H1 (cell line): ENCODE data around the gene GALNT12. TPM values are rescaled to one million over a fixed set of nuclear protein-coding genes. Genes with fewer than 3 reads are reported as not detected.

Experiments
- CTCF ChIA-PET: fragments of 300-600 bp; sonication (Branson Sonifier 250); formaldehyde crosslinking; loops from one replicate; lab custom pipeline; 2021; ENCODE audit not compliant: partially characterized antibody; lab: Charles Lee
- POLR2A ChIA-PET: fragments of 300-600 bp; sonication (Branson Sonifier 250); formaldehyde crosslinking; loops from one replicate; lab custom pipeline; 2021; ENCODE audit warnings: inconsistent platforms; ENCODE audit not compliant: partially characterized antibody; lab: Charles Lee
- DNase-seq, 2 experiments: peaks; one replicate each; pipeline versions ENCODE4 v3.0.0 to v3.0.0-alpha.2; 2010 to 2022; ENCODE audit warnings: low spot score in 2 of 2, low read depth in 1 of 2, mixed read lengths in 1 of 2
- FAIRE-seq: peaks from 2 replicates; lab custom pipeline; 2011; peaks lifted over from hg19 to GRCh38; lab: Jason Lieb, UNC
- H2AFZ ChIP-seq: 2 replicates; pipeline ENCODE4 v1.8.1; 2012; ENCODE audit warnings: low read length, inconsistent platforms
- H2AK5ac ChIP-seq: 2 replicates; pipeline ENCODE4 v1.6.1; 2013; ENCODE audit warnings: low read depth, low read length
- H2BK120ac ChIP-seq: replicated peaks from 2 replicates; pipeline ENCODE3; 2013; ENCODE audit warnings: low read depth, low read length, inconsistent platforms
- H2BK12ac ChIP-seq: 2 replicates; pipeline ENCODE4 v1.6.1; 2013; ENCODE audit warnings: low read depth, low read length
- H2BK15ac ChIP-seq: 2 replicates; pipeline ENCODE4 v1.6.1; 2013; ENCODE audit warnings: low read length
- H2BK20ac ChIP-seq: 2 replicates; pipeline ENCODE4 v1.6.1; 2013; ENCODE audit warnings: low read length
- H2BK5ac ChIP-seq: 2 replicates; pipeline ENCODE4 v1.6.1; 2013; ENCODE audit warnings: low read depth, low read length
- H3K14ac ChIP-seq: 2 replicates; pipeline ENCODE4 v1.6.1; 2013; ENCODE audit warnings: inconsistent platforms; ENCODE audit not compliant: insufficient read length
- H3K18ac ChIP-seq: 2 replicates; pipeline ENCODE4 v1.6.1; 2013; ENCODE audit warnings: low read length; ENCODE audit errors: extremely low read depth
- H3K23ac ChIP-seq: 2 replicates; pipeline ENCODE4 v1.6.1; 2013; ENCODE audit warnings: inconsistent platforms; ENCODE audit not compliant: insufficient read length
- H3K23me2 ChIP-seq: 2 replicates; pipeline ENCODE4 v1.6.1; 2013; ENCODE audit warnings: low read depth, low read length
- H3K27ac ChIP-seq: 2 replicates; pipeline ENCODE4 v1.6.1; 2011; ENCODE audit warnings: low read depth, low read length, inconsistent platforms
- H3K27me3 ChIP-seq, 4 experiments: replicated peaks in 1 of 4; 1 replicate in 1 of 4; 2 replicates in 3 of 4; pipeline versions ENCODE4 v1.6.1 to v1.8.1; 2011 to 2013; ENCODE audit warnings: low read length in 3 of 4, mild to moderate bottlenecking in 3 of 4, inconsistent platforms in 2 of 4, mixed read lengths in 2 of 4, moderate library complexity in 1 of 4; ENCODE audit not compliant: control insufficient read depth in 3 of 4, insufficient read depth in 3 of 4; ENCODE audit errors: extremely low read depth in 1 of 4
- H3K36me3 ChIP-seq, 4 experiments: 2 replicates each; pipeline versions ENCODE4 v1.6.1 to v1.8.1; 2011 to 2013; ENCODE audit warnings: mild to moderate bottlenecking in 4 of 4, low read length in 3 of 4, moderate library complexity in 2 of 4, control low read depth in 1 of 4, inconsistent platforms in 1 of 4; ENCODE audit not compliant: insufficient read depth in 4 of 4, control insufficient read depth in 2 of 4
- H3K4ac ChIP-seq: replicated peaks from 2 replicates; pipeline ENCODE3; 2013; ENCODE audit warnings: low read length, low read depth, mixed read lengths, inconsistent platforms; ENCODE audit not compliant: insufficient read length
- H3K4me1 ChIP-seq, 4 experiments: replicated peaks in 1 of 4; 1 replicate in 1 of 4; 2 replicates in 3 of 4; pipeline versions ENCODE4 v1.6.1 to v1.8.1; 2011 to 2013; ENCODE audit warnings: low read length in 3 of 4, inconsistent platforms in 2 of 4, mixed read lengths in 1 of 4; ENCODE audit not compliant: insufficient read depth in 4 of 4, control insufficient read depth in 3 of 4
- H3K4me2 ChIP-seq, 2 experiments: 2 replicates each; pipeline versions ENCODE4 v1.6.1 to v1.8.1; 2011 to 2013; ENCODE audit warnings: low read depth in 2 of 2, low read length in 2 of 2, control low read depth in 1 of 2, inconsistent platforms in 1 of 2, mild to moderate bottlenecking in 1 of 2; ENCODE audit not compliant: insufficient read depth in 1 of 2
- H3K4me3 ChIP-seq, 4 experiments: fragments of 200-600, 300-600 bp in 1 of 4; sonication (generic), shearing (Covaris generic), sonication (Bioruptor Twin) in 1 of 4; 2 replicates each; pipeline versions ENCODE4 v1.5.1 to v1.8.1; 2011 to 2016; ENCODE audit warnings: low read length in 4 of 4, low read depth in 3 of 4, control low read depth in 2 of 4, inconsistent platforms in 2 of 4, mild to moderate bottlenecking in 2 of 4, mixed read lengths in 1 of 4, moderate library complexity in 1 of 4; ENCODE audit not compliant: insufficient read depth in 2 of 4; ENCODE audit errors: extremely low read depth in 1 of 4
- H3K56ac ChIP-seq: replicated peaks from 2 replicates; pipeline ENCODE3; 2013; ENCODE audit warnings: low read depth, mild to moderate bottlenecking, mixed read lengths, low read length, inconsistent platforms; ENCODE audit not compliant: insufficient read length
- H3K79me1 ChIP-seq: 2 replicates; pipeline ENCODE4 v1.6.1; 2013; ENCODE audit warnings: low read depth, low read length, control low read depth
- H3K79me2 ChIP-seq, 2 experiments: 2 replicates each; pipeline versions ENCODE4 v1.6.1 to v1.8.1; 2012 to 2013; ENCODE audit warnings: low read length in 2 of 2, mild to moderate bottlenecking in 2 of 2, inconsistent platforms in 1 of 2; ENCODE audit not compliant: insufficient read depth in 2 of 2, control insufficient read depth in 1 of 2
- H3K9ac ChIP-seq, 4 experiments: replicated peaks in 1 of 4; 1 replicate in 1 of 4; 2 replicates in 3 of 4; pipeline versions ENCODE4 v1.6.1 to v1.8.1; 2011 to 2013; ENCODE audit warnings: low read depth in 3 of 4, low read length in 3 of 4, control low read depth in 2 of 4, mild to moderate bottlenecking in 2 of 4, moderate library complexity in 2 of 4, inconsistent platforms in 1 of 4; ENCODE audit errors: extremely low read depth in 1 of 4
- H3K9me3 ChIP-seq, 2 experiments: 2 replicates each; pipeline versions ENCODE4 v1.6.1 to v1.8.1; 2012 to 2013; ENCODE audit warnings: mild to moderate bottlenecking in 2 of 2, moderate library complexity in 2 of 2, control low read depth in 1 of 2, inconsistent platforms in 1 of 2, low read depth in 1 of 2, low read length in 1 of 2, mixed read lengths in 1 of 2; ENCODE audit not compliant: insufficient read depth in 2 of 2
- H4K20me1 ChIP-seq, 2 experiments: replicated peaks in 1 of 2; 2 replicates each; pipeline versions ENCODE3 to v1.8.1; 2011 to 2013; ENCODE audit warnings: inconsistent platforms in 2 of 2, low read length in 2 of 2, mild to moderate bottlenecking in 1 of 2; ENCODE audit not compliant: insufficient read depth in 2 of 2, control insufficient read depth in 1 of 2
- H4K5ac ChIP-seq: 2 replicates; pipeline ENCODE4 v1.6.1; 2013; ENCODE audit warnings: low read length, low read depth, mixed read lengths, inconsistent platforms; ENCODE audit not compliant: insufficient read length
- H4K8ac ChIP-seq: 2 replicates; pipeline ENCODE4 v1.8.0; 2013; ENCODE audit warnings: mild to moderate bottlenecking, moderate library complexity, low read length, inconsistent platforms; ENCODE audit not compliant: insufficient read depth; ENCODE audit errors: extremely low read depth
- H4K91ac ChIP-seq: replicated peaks from 2 replicates; pipeline ENCODE3; 2013; ENCODE audit warnings: low read length, mixed read lengths, inconsistent platforms; ENCODE audit not compliant: insufficient read length
- HDAC2 ChIP-seq, 2 experiments: fragments of 300-600 bp in 1 of 2; sonication (generic) in 1 of 2; IDR thresholded peaks; 2 replicates each; pipeline ENCODE4 v1.6.1; 2011 to 2012; ENCODE audit warnings: low read depth in 2 of 2, low read length in 2 of 2, mild to moderate bottlenecking in 2 of 2, moderate library complexity in 2 of 2, borderline replicate concordance in 1 of 2, inconsistent platforms in 1 of 2
- RFX5 ChIP-seq: IDR thresholded peaks from 2 replicates; pipeline ENCODE4 v1.6.1; 2011; ENCODE audit warnings: low read depth, low read length, improper control_type of control experiment, borderline replicate concordance
- WGBS, 2 experiments: shearing (Covaris generic) in 1 of 2; methylation state at CpG; one replicate each; pipeline versions ENCODE4 v1.1.6 to v1.1.7; 2013 to 2015; ENCODE audit warnings: low lambda C conversion rate in 2 of 2, mixed read lengths in 2 of 2, inconsistent platforms in 1 of 2, low coverage in 1 of 2, missing lambda C conversion rate in 1 of 2; ENCODE audit not compliant: insufficient replicate concordance in 2 of 2, insufficient coverage in 1 of 2, insufficient read length in 1 of 2; ENCODE audit errors: extremely low coverage in 1 of 2, missing lambda C conversion rate in 1 of 2; 5-methylcytosine and 5-hydroxymethylcytosine counted together
- polyA plus RNA-seq, 7 experiments: library from polyadenylated mRNA; depleted of rRNA in 3 of 7; stranded (reverse) in 5 of 7; unstranded in 2 of 7; fragments of >200 nt in 5 of 7; fragments of 200-250 nt in 2 of 7; gene quantifications; 1 replicate in 5 of 7; 2 replicates in 1 of 7; 4 replicates in 1 of 7; pipeline versions ENCODE4 v1.2.1 to v1.2.3, GENCODE V29; 2011 to 2013; ENCODE audit warnings: missing spikeins in 2 of 7, mixed read lengths in 2 of 7
- total RNA-seq: library from RNA; stranded (reverse); fragmentation: NEBNext Ultra II Directional; extraction: Animal tissue kit (Norgen Biotek cat#: 25700); gene quantifications from 2 replicates; pipeline ENCODE4 v1.2.1, GENCODE V29; 2021
- TF ChIP-seq, protein P1 (sequence below): IDR thresholded peaks from 2 replicates; pipeline ENCODE4 v1.6.1; 2012; ENCODE audit warnings: inconsistent platforms

The GALNT12 gene
- total and polyA plus RNA-seq, 2 of the 8 experiments (the other 6 are each of a cell fraction or from before 2014, with no cell fraction given): 16.2 to 19.6 TPM

DNA sequence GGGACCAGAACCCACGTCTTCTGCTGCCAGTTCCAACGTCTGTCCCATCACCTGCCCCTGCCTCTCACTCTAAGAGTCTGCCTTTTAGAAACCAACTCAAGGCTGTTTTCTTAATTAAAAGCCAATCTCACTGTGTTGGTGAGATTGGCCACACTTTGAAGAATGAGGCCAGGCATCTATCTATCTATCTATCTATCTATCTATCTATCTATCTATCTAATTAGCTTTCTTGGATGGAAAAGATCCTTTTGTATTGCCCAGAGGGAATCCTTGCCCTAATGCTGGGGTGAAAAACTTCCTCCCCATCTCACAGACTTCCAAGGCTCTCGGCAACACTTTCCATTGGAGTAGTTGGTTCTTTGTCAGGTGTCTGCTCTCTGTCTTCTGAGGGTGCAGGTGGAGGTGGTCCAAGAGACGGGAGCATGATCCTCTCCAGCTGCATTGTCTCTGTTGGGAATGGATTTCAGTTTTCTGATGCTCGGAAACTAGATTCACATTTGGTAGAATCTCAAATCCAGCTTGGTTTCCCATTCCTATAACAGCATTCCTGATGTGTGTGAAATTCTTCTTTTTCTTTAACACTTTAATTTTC is 57.9 kb downstream of the GALNT12 start:
- Histone ChIP-seq H3K79me2 (no peaks in the 10 kb centered on the region), H3K4me3 (no peak overlapping the region), H2BK20ac (no peak overlapping the region), H3K9ac (no peak overlapping the region), H4K8ac (no peak overlapping the region), H3K4me2 (no peak overlapping the region), H2BK15ac (no peak overlapping the region), H2BK120ac (no peak overlapping the region), H4K5ac (no peak overlapping the region), H2AK5ac (no peak overlapping the region), H3K27me3 (no peaks in the 10 kb centered on the region), H3K79me1 (no peaks in the 10 kb centered on the region), H3K4me1 (no peaks in the 10 kb centered on the region), H2BK12ac (no peak overlapping the region), H3K9me3 (0 out of 4 replicates have a peak, but pooled peaks cover 0 to 4% of the 10 kb centered on the region in 2 experiments), H3K56ac (no peak overlapping the region), H4K91ac (no peak overlapping the region), H3K18ac (no peak overlapping the region), H3K23ac (no peak overlapping the region), H2BK5ac (no peak overlapping the region), H3K27ac (no peak overlapping the region), H4K20me1 (no peaks in the 10 kb centered on the region), H3K14ac (no peak overlapping the region), H3K4ac (no peak overlapping the region), H2AFZ (no peak overlapping the region), H3K23me2 (no peaks in the 10 kb centered on the region), H3K36me3 (no peaks in the 10 kb centered on the region)
- DNase-seq (no peak), FAIRE-seq (no peak)
- ChIA-PET POLR2A (no interaction called here), CTCF (interaction anchor here (0.5 to 2.0 kb wide), 3 partner anchors 11 to 147 kb away, joined by 3 to 4 read pairs (median 3); no protein-coding TSS in a partner anchor)
- TF ChIP-seq RFX5 (no peak), HDAC2 (IDR thresholded peaks at IDR 0.05; ENCODE audit: borderline replicate concordance in 1 of 2, low read depth in 2 of 2, low read length in 2 of 2) (no peak)
- TF ChIP-seq, protein P1, sequence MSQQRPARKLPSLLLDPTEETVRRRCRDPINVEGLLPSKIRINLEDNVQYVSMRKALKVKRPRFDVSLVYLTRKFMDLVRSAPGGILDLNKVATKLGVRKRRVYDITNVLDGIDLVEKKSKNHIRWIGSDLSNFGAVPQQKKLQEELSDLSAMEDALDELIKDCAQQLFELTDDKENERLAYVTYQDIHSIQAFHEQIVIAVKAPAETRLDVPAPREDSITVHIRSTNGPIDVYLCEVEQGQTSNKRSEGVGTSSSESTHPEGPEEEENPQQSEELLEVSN: no peak
- 86% methylated on average over 5 of the region's 5 CpGs; no CpG with 5 or more reads in 1 of the 2 experiments for WGBS, 2 experiments
